Astrocyte (in vitro differentiated cells and primary cell): ENCODE measurements around the gene NEIL3. TPM values are rescaled to one million over a fixed set of nuclear protein-coding genes. Genes with fewer than 3 reads are reported as not detected.

ENCODE experiments used
- DNase-seq: peaks from one replicate; pipeline ENCODE4 v3.0.0-alpha.2; 2010; ENCODE audit warnings: low read depth
- FAIRE-seq: peaks from 2 replicates; lab custom pipeline; 2011; peaks lifted over from hg19 to GRCh38; lab: Jason Lieb, UNC
- H2AFZ ChIP-seq: 2 replicates; pipeline ENCODE4 v1.6.0; 2012; ENCODE audit warnings: low read depth, low read length, inconsistent platforms
- H3K27ac ChIP-seq: 2 replicates; pipeline ENCODE4 v1.5.1; 2011; ENCODE audit warnings: low read depth, low read length, inconsistent platforms
- H3K27me3 ChIP-seq: 2 replicates; pipeline ENCODE4 v1.6.0; 2011; ENCODE audit warnings: low read length, inconsistent platforms; ENCODE audit not compliant: insufficient read depth
- H3K36me3 ChIP-seq: 2 replicates; pipeline ENCODE4 v1.5.1; 2011; ENCODE audit warnings: low read length, inconsistent platforms; ENCODE audit not compliant: insufficient read depth
- H3K4me1 ChIP-seq: 2 replicates; pipeline ENCODE4 v1.5.1; 2011; ENCODE audit warnings: low read length, inconsistent platforms; ENCODE audit not compliant: insufficient read depth
- H3K4me2 ChIP-seq: 2 replicates; pipeline ENCODE4 v1.6.0; 2012; ENCODE audit warnings: low read length, inconsistent platforms
- H3K4me3 ChIP-seq: 2 replicates; pipeline ENCODE4 v1.5.1; 2011; ENCODE audit warnings: low read depth, mild to moderate bottlenecking, low read length, inconsistent platforms; ENCODE audit not compliant: insufficient read depth
- H3K79me2 ChIP-seq: 2 replicates; pipeline ENCODE4 v1.6.0; 2012; ENCODE audit warnings: mild to moderate bottlenecking, low read length, inconsistent platforms; ENCODE audit not compliant: insufficient read depth
- H3K9ac ChIP-seq: 2 replicates; pipeline ENCODE4 v1.6.0; 2012; ENCODE audit warnings: mild to moderate bottlenecking, low read length, inconsistent platforms
- H3K9me3 ChIP-seq: 2 replicates; pipeline ENCODE4 v1.5.1; 2012; ENCODE audit warnings: low read depth, mild to moderate bottlenecking, low read length, inconsistent platforms; ENCODE audit not compliant: insufficient read depth
- H4K20me1 ChIP-seq: 2 replicates; pipeline ENCODE4 v1.6.0; 2012; ENCODE audit warnings: low read length, inconsistent platforms; ENCODE audit not compliant: insufficient read depth
- H3K27ac Mint-ChIP-seq: one replicate; pipeline ENCODE4 v1.8.0; 2021; ENCODE audit warnings: mild to moderate bottlenecking, mixed read lengths; ENCODE audit not compliant: unreplicated experiment
- H3K27me3 Mint-ChIP-seq: one replicate; pipeline ENCODE4 v1.8.0; 2021; ENCODE audit warnings: low read depth, mixed read lengths; ENCODE audit not compliant: unreplicated experiment
- H3K36me3 Mint-ChIP-seq: one replicate; pipeline ENCODE4 v1.8.0; 2021; ENCODE audit warnings: low read depth, mixed read lengths; ENCODE audit not compliant: unreplicated experiment
- H3K4me1 Mint-ChIP-seq: one replicate; pipeline ENCODE4 v1.8.0; 2021; ENCODE audit warnings: low read depth, mixed read lengths; ENCODE audit not compliant: unreplicated experiment
- H3K4me3 Mint-ChIP-seq: one replicate; pipeline ENCODE4 v1.8.0; 2021; ENCODE audit warnings: mild to moderate bottlenecking, moderate library complexity, mixed read lengths; ENCODE audit not compliant: unreplicated experiment
- H3K9me3 Mint-ChIP-seq: one replicate; pipeline ENCODE4 v1.8.0; 2021; ENCODE audit warnings: mild to moderate bottlenecking, mixed read lengths; ENCODE audit not compliant: unreplicated experiment
- EZH2 ChIP-seq: IDR thresholded peaks from 2 replicates; pipeline ENCODE4 v1.6.1; 2012; ENCODE audit warnings: mild to moderate bottlenecking, low read length, inconsistent platforms; ENCODE audit not compliant: insufficient read depth
- total RNA-seq: library from RNA; stranded (reverse); gene quantifications from 2 replicates; pipeline ENCODE4 v1.2.1, GENCODE V29; 2021
- TF ChIP-seq, protein P1 (sequence below): IDR thresholded peaks from 2 replicates; pipeline ENCODE4 v1.5.1; 2011; ENCODE audit warnings: low read depth, mild to moderate bottlenecking, inconsistent platforms, low read length, moderate library complexity; ENCODE audit not compliant: insufficient read depth

NEIL3 gene
- total RNA-seq, 1 donor from 2014 or later: 0.91 TPM

DNA sequence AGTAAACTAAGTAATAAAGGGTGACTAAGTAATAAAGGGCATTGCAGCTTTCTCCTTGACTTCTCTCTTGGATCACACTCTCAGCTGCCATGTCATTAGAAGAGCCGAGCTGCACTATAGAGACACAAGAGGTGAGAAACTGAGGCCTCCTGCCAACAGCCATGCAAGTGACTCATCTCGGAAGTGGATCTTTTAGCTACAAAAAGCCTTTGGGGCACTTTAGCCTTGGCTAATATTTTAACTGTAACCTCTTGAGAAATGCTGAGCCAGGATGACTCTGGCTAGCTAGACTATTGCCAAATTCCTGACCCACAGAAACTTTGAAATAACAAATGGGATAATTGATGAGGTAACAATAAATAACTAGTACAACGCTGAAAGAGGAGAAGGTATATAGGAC is 1.5 kb upstream of the NEIL3 start:
- H3K4me2 ChIP-seq: no peak overlapping the region
- no peak overlapping the region for H3K4me3 ChIP-seq
- Mint-ChIP-seq H3K36me3 (no peaks in the 10 kb centered on the region), H3K9me3 (no peaks in the 10 kb centered on the region), H3K4me3 (no peak overlapping the region), H3K27ac (no peak overlapping the region), H3K27me3 (no peaks in the 10 kb centered on the region), H3K4me1 (peaks cover 2% of the 10 kb centered on the region)
- peaks cover 21% of the 10 kb centered on the region for H3K79me2 ChIP-seq
- DNase-seq (peak; percentile 83), FAIRE-seq (peak; percentile 32)
- H3K36me3 ChIP-seq: no peaks in the 10 kb centered on the region
- no peaks in the 10 kb centered on the region for H3K9me3 ChIP-seq
- H2AFZ ChIP-seq: no peak overlapping the region
- H3K9ac ChIP-seq: no peak overlapping the region
- H3K27ac ChIP-seq: no peak overlapping the region
- no peaks in the 10 kb centered on the region for H3K4me1 ChIP-seq
- no peaks in the 10 kb centered on the region for H3K27me3 ChIP-seq
- no peaks in the 10 kb centered on the region for H4K20me1 ChIP-seq
- TF ChIP-seq, protein P1, sequence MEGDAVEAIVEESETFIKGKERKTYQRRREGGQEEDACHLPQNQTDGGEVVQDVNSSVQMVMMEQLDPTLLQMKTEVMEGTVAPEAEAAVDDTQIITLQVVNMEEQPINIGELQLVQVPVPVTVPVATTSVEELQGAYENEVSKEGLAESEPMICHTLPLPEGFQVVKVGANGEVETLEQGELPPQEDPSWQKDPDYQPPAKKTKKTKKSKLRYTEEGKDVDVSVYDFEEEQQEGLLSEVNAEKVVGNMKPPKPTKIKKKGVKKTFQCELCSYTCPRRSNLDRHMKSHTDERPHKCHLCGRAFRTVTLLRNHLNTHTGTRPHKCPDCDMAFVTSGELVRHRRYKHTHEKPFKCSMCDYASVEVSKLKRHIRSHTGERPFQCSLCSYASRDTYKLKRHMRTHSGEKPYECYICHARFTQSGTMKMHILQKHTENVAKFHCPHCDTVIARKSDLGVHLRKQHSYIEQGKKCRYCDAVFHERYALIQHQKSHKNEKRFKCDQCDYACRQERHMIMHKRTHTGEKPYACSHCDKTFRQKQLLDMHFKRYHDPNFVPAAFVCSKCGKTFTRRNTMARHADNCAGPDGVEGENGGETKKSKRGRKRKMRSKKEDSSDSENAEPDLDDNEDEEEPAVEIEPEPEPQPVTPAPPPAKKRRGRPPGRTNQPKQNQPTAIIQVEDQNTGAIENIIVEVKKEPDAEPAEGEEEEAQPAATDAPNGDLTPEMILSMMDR: no peak
- TF ChIP-seq EZH2: no peak

DNA sequence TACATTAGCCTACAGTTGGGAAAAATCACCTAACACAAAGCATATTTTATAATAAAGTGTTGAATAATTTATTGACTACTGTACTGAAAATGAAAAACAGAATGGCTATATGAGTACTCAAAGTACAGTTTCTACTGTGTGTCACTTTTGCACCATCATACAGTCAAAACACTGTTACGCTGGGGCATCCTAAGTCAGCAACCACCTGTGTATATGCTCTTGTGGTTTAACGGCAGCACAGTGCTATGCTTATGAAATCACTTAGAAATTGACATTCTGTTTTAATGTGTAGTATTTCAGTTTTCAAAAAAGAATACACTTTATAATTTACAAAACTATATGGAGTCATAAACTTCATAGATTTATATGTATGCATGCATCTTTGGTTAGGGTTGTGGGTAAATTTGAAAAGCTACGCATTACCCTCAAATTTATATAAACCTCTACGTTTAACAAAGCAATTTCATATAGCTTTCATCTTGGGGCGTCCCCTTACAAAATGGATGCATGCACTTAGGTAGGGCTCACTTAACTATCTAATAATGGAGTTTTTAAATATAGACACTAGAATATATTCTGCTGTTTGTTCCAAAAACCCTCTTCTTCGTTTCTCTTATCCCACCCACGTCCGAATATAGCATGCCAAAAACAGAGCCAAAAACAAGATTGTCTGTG is 690 bp upstream of the NEIL3 start:
- TF ChIP-seq EZH2: no peak
- TF ChIP-seq, protein P1: no peak
- H3K9ac ChIP-seq: peak overlapping the region; percentile 83
- H3K79me2 ChIP-seq: peaks cover 24% of the 10 kb centered on the region
- no peaks in the 10 kb centered on the region for H3K9me3 Mint-ChIP-seq
- DNase-seq (no peak), FAIRE-seq (no peak)
- peak overlapping the region; percentile 96 for H2AFZ ChIP-seq
- no peaks in the 10 kb centered on the region for H3K27me3 ChIP-seq
- peak overlapping the region; percentile 93 for H3K4me3 Mint-ChIP-seq
- H3K4me1 ChIP-seq: no peaks in the 10 kb centered on the region
- H3K36me3 Mint-ChIP-seq: no peaks in the 10 kb centered on the region
- H3K4me1 Mint-ChIP-seq: peaks cover 2% of the 10 kb centered on the region
- no peak overlapping the region for H3K27ac Mint-ChIP-seq
- H3K4me3 ChIP-seq: peak overlapping the region; percentile 90
- no peaks in the 10 kb centered on the region for H3K36me3 ChIP-seq
- no peaks in the 10 kb centered on the region for H3K9me3 ChIP-seq
- no peaks in the 10 kb centered on the region for H3K27me3 Mint-ChIP-seq
- H3K27ac ChIP-seq: no peak overlapping the region
- H3K4me2 ChIP-seq: peak overlapping the region; percentile 84
- no peaks in the 10 kb centered on the region for H4K20me1 ChIP-seq

DNA sequence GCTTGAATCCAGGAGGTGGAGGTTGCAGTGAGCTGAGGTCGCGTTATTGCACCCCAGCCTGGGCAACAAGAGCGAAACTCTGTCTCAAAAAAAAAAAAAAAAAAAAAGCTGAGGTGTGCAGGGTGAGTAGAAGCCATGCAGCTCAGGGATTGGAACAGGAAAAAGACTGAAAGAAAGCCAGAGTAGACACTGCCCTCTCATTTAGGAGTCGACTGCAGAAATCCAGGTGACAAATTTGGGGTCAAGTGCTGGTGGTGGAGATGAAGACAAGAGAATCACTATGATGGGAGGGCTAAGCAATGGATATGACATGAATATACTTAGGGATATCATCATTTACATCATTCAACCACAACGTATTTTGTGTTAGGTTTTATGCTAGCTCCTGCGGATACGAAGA is 1.9 kb downstream of the NEIL3 start:
- no peak overlapping the region for H3K4me3 Mint-ChIP-seq
- Histone ChIP-seq H3K9ac (no peak overlapping the region), H2AFZ (no peak overlapping the region), H3K27ac (no peak overlapping the region), H3K36me3 (no peaks in the 10 kb centered on the region), H3K79me2 (peaks cover 30% of the 10 kb centered on the region), H3K4me1 (no peaks in the 10 kb centered on the region), H3K4me2 (peak overlapping the region; percentile 6), H3K4me3 (no peak overlapping the region), H4K20me1 (no peaks in the 10 kb centered on the region), H3K9me3 (no peaks in the 10 kb centered on the region), H3K27me3 (no peaks in the 10 kb centered on the region)
- peaks cover 2% of the 10 kb centered on the region for H3K4me1 Mint-ChIP-seq
- TF ChIP-seq EZH2: no peak
- TF ChIP-seq, protein P1: no peak
- no peaks in the 10 kb centered on the region for H3K27me3 Mint-ChIP-seq
- no peak for FAIRE-seq
- H3K27ac Mint-ChIP-seq: no peak overlapping the region
- no peaks in the 10 kb centered on the region for H3K36me3 Mint-ChIP-seq
- no peak for DNase-seq
- H3K9me3 Mint-ChIP-seq: no peaks in the 10 kb centered on the region
